Measurements from ENCODE around the gene FHDC1. TPM values are rescaled to one million over a fixed set of nuclear protein-coding genes. Genes with fewer than 3 reads are reported as not detected.

Gene FHDC1
- total RNA-seq, 1 experiment from 2014 or later: 19.9 TPM

DNA sequence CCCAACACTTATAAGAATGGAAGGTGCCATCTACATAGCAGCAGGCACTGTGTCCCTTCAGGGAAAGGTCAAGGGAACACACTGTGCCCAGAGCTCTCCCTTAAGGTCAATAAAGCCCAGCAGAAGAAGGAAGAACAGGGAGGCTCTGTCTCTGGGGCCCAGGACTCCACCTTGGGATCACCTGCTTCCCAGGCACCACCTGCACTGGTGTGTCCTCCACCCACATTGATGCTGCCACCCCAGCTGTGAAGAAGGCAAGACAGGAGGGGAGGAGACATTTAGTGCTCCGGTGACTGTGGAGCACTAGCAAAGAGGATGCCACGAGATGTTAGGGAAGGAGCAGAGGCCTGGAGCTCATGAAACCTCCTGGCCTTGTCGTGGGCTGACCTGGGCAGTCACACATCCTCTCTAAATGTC lies 53.4 kb downstream of the FHDC1 start:
- Mint-ChIP-seq H3K4me3 (no peak overlapping the region), H3K9me3 (no peaks in the 10 kb centered on the region; a peak in 1 of 5 replicates), H3K27me3 (ENCODE audit: low read depth) (no peaks in the 10 kb centered on the region; the same call in 1 of the 2 replicates), H3K4me1 (peaks cover 5 to 12% of the 10 kb centered on the region in 2 experiments; a peak in 2 of 4 replicates), H3K36me3 (ENCODE audit: insufficient read depth in 1 of 3, low read depth in 3 of 3) (no peaks in the 10 kb centered on the region), H3K27ac (no peak overlapping the region; a peak in 1 of 7 replicates)
- Histone ChIP-seq H3T11ph (ENCODE audit: low read length) (no peak overlapping the region), H4K20me1 (ENCODE audit: control insufficient read depth, insufficient read depth, insufficient read length) (no peaks in the 10 kb centered on the region), H3K9me3 (ENCODE audit: control insufficient read depth, low read depth, low read length) (no peaks in the 10 kb centered on the region), H4K5ac (ENCODE audit: insufficient read length, low read depth, low read length) (no peak overlapping the region), H2BK120ac (ENCODE audit: low read depth, low read length, poor library complexity, severe bottlenecking) (no peak overlapping the region), H3K4ac (ENCODE audit: low read depth, low read length) (no peak overlapping the region), H3K56ac (ENCODE audit: insufficient read length, low read depth, low read length) (no peak overlapping the region), H2BK12ac (ENCODE audit: insufficient read length, low read depth, low read length) (no peak overlapping the region), H3K4me2 (ENCODE audit: insufficient read depth, insufficient read length, low read length) (no peak overlapping the region), H3K27me3 (ENCODE audit: insufficient read depth, low read length) (no peaks in the 10 kb centered on the region), H3K14ac (ENCODE audit: insufficient read depth, low read length) (no peak overlapping the region), H3K18ac (ENCODE audit: insufficient read length, low read depth, low read length) (no peak overlapping the region), H2BK20ac (ENCODE audit: low read depth, low read length, poor library complexity, severe bottlenecking) (no peak overlapping the region), H3K23me2 (ENCODE audit: insufficient read length, low read depth, low read length, poor library complexity, severe bottlenecking) (no peaks in the 10 kb centered on the region), H3K9ac (ENCODE audit: extremely low read depth, insufficient read length, low read length) (no peak overlapping the region), H3K79me2 (ENCODE audit: insufficient read depth, low read length) (no peaks in the 10 kb centered on the region), H2BK15ac (ENCODE audit: low read depth, low read length) (no peak overlapping the region), H3K23ac (ENCODE audit: insufficient read length, low read depth, low read length) (no peak overlapping the region), H3K79me1 (ENCODE audit: insufficient read depth, low read depth, low read length, poor library complexity, severe bottlenecking) (no peaks in the 10 kb centered on the region), H3K27ac (ENCODE audit: insufficient read length, low read depth, low read length) (no peak overlapping the region), H4K8ac (replicated peaks; ENCODE audit: insufficient read length, low read depth, low read length) (no peak overlapping the region), H4K91ac (ENCODE audit: insufficient read length, low read depth, low read length) (no peak overlapping the region), H2AK5ac (ENCODE audit: insufficient read length, low read length) (no peak overlapping the region), H2AFZ (ENCODE audit: low read length) (no peak overlapping the region), H2BK5ac (ENCODE audit: insufficient read length, low read length) (no peak overlapping the region), H3K4me1 (ENCODE audit: insufficient read depth, low read length) (no peaks in the 10 kb centered on the region)
- DNase-seq: no peak
- TF ChIP-seq, protein P1, sequence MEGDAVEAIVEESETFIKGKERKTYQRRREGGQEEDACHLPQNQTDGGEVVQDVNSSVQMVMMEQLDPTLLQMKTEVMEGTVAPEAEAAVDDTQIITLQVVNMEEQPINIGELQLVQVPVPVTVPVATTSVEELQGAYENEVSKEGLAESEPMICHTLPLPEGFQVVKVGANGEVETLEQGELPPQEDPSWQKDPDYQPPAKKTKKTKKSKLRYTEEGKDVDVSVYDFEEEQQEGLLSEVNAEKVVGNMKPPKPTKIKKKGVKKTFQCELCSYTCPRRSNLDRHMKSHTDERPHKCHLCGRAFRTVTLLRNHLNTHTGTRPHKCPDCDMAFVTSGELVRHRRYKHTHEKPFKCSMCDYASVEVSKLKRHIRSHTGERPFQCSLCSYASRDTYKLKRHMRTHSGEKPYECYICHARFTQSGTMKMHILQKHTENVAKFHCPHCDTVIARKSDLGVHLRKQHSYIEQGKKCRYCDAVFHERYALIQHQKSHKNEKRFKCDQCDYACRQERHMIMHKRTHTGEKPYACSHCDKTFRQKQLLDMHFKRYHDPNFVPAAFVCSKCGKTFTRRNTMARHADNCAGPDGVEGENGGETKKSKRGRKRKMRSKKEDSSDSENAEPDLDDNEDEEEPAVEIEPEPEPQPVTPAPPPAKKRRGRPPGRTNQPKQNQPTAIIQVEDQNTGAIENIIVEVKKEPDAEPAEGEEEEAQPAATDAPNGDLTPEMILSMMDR (conservative IDR thresholded peaks at IDR 0.05): no peak
- no CpG with 5 or more reads among the region's 3 CpGs for WGBS (ENCODE audit: extremely low coverage, insufficient read length, low lambda C conversion rate)

Data from H9 (cell line).